Heart left ventricle (tissue), 16 donors: Measurements from ENCODE around the gene UNC119. TPM values are rescaled to one million over a fixed set of nuclear protein-coding genes. Genes with fewer than 3 reads are reported as not detected.

Source experiments
- ATAC-seq, 4 donors: fragments of 200-7000 bp; cut with Tn5 transposase; one replicate each; pipeline ENCODE4 v1.9.1; 2020 to 2022; ENCODE audit warnings: moderate library complexity in 4 of 4, mild to moderate bottlenecking in 3 of 4, moderate number of reproducible peaks in 1 of 4
- DNase-seq, 5 donors: peaks; one replicate each; pipeline ENCODE4 v3.0.0-alpha.2; 2020
- H3K27ac ChIP-seq, 12 donors: fragments of 200-600 bp; sonication (generic) in 4 of 12; one replicate each; pipeline versions ENCODE4 v1.5.0 to v1.8.0; 2016 to 2022; ENCODE audit warnings: mild to moderate bottlenecking in 2 of 12
- H3K27me3 ChIP-seq, 9 donors: fragments of 200-600 bp; sonication (generic) in 2 of 9; one replicate each; pipeline versions ENCODE4 v1.5.1 to v1.8.0; 2016 to 2022; ENCODE audit warnings: mild to moderate bottlenecking in 3 of 9
- H3K36me3 ChIP-seq, 9 donors: fragments of 200-600 bp; sonication (generic) in 2 of 9; one replicate each; pipeline versions ENCODE4 v1.5.0 to v1.8.0; 2018 to 2022; ENCODE audit warnings: mild to moderate bottlenecking in 2 of 9
- H3K4me1 ChIP-seq, 12 donors: fragments of 200-600 bp; sonication (generic) in 4 of 12; one replicate each; pipeline versions ENCODE4 v1.5.0 to v1.8.0; 2016 to 2022; ENCODE audit warnings: mild to moderate bottlenecking in 3 of 12
- H3K4me3 ChIP-seq, 12 donors: fragments of 200-600 bp; sonication (generic) in 4 of 12; one replicate each; pipeline versions ENCODE4 v1.5.0 to v1.8.0; 2017 to 2022; ENCODE audit warnings: mild to moderate bottlenecking in 9 of 12, moderate library complexity in 4 of 12
- H3K9me3 ChIP-seq, 12 donors: fragments of 200-600 bp; sonication (generic) in 4 of 12; one replicate each; pipeline versions ENCODE4 v1.5.0 to v1.8.0; 2016 to 2022; ENCODE audit warnings: mild to moderate bottlenecking in 1 of 12
- CTCF ChIP-seq, 12 donors: fragments of 200-600 bp; sonication (generic) in 4 of 12; IDR thresholded peaks; one replicate each; pipeline versions ENCODE4 v1.5.0 to v1.8.0; 2018 to 2022; ENCODE audit warnings: antibody characterized with exemption in 12 of 12, mild to moderate bottlenecking in 5 of 12
- POLR2A ChIP-seq, 2 donors: fragments of 450-650 bp; IDR thresholded peaks; one replicate each; pipeline ENCODE4 v1.6.1; 2017; ENCODE audit warnings: antibody characterized with exemption in 2 of 2, mild to moderate bottlenecking in 2 of 2, moderate library complexity in 2 of 2
- WGBS, 4 donors: extraction: QIAGEN DNeasy Blood & Tissue Kit in 2 of 4; methylation state at CpG; one replicate each; pipeline versions ENCODE4 v1.1.5 to v1.1.7; 2013 to 2018; 5-methylcytosine and 5-hydroxymethylcytosine counted together
- intact Hi-C, 10 donors: fragments of 100-400 bp; cut with DNase I; formaldehyde crosslinking; loops; one replicate each; pipeline versions ENCODE4 v1.11.1 to v1.14.2; 2022
- polyA plus RNA-seq, 2 donors: library from polyadenylated mRNA; stranded (reverse); fragments of 200-250 nt; gene quantifications; one replicate each; pipeline ENCODE4 v1.2.3, GENCODE V29; 2013
- total RNA-seq, 9 donors: library from RNA; depleted of rRNA in 2 of 9; stranded (reverse); fragments of >200 nt in 2 of 9; fragmentation: NEBNext Ultra II Directional in 3 of 9; extraction: Animal tissue kit (Norgen Biotek cat#: 25700) in 3 of 9; gene quantifications; one replicate each; pipeline versions ENCODE4 v1.1.0 to v1.2.4, GENCODE V29; 2016 to 2023
- donor health status: ischemic (EF 13 %, LVEDD 7.1; RV severe dilation, severe dysfunction).
- donor health status: healthy with polysubstance abuse.
- donor health status: DM: no; HTN: yes; CAD: no.
- donor health status: DM: no; HTN: no; CAD: no.
- donor health status: ischemic (EF 25% LVEDD 6.9; RV normal size, moderate dysfunction).
- donor health status: ischemic (EF 25% LVEDD 5.7; RV mildly dilated, moderate dysfunction).
- donor health status: healthy.
- donor health status: DM: yes; HTN: yes; CAD: no.
- donor health status: ischemic (EF 35%, LVEDD 5.7; RV mildly dilated, moderate dysfunction).
- donor health status: nonischemic (EF 11% LVEDD 7.7; RV severe dilation, severe dysfunction).
- donor health status: DM: yes; HTN: yes; CAD: no.
- donor health status: PGD.
- donor health status: ischemic (EF 29% LVEDD 5.4; RV normal size, mild dysfunction).
- donor health status: nonischemic (EF 23%, LVEDD 6.1; RV moderate dilation, normal function).

The UNC119 gene
- total and polyA plus RNA-seq, 11 donors: 12.8 to 30.7 (median 19.2) TPM

- no peak for ATAC-seq
Observed at GRCh38 chr17:28533091-28533807, 19.2 kb downstream of the UNC119 start.

GRCh38 chr17:28532050-28532960 lies 20.1 kb downstream of the UNC119 start:
- ATAC-seq: no peak
- intact Hi-C loops: loop anchor here in 1 of 10 donors (5.0 kb wide), 1 partner anchor 35 kb away; no protein-coding TSS in a partner anchor
- Histone ChIP-seq H3K4me3 (no peak overlapping the region), H3K9me3 (no peaks in the 10 kb centered on the region), H3K27ac (no peak overlapping the region), H3K4me1 (no peaks in the 10 kb centered on the region), H3K27me3 (peaks cover 0 to 6% (median 0%) of the 10 kb centered on the region in 9 donors), H3K36me3 (no peaks in the 10 kb centered on the region)
- no peak for TF ChIP-seq POLR2A (IDR thresholded peaks at IDR 0.05)
- TF ChIP-seq CTCF (IDR thresholded peaks at IDR 0.05): no peak
- DNase-seq: no peak
- 60 to 83% (median 77%) methylated on average over 3 to 7 of the region's 7 CpGs for WGBS, 4 donors

More at GRCh38 chr17:28533091-28533807, 19.2 kb downstream of the UNC119 start:
- Histone ChIP-seq H3K27ac (no peak overlapping the region), H3K9me3 (no peaks in the 10 kb centered on the region), H3K27me3 (peaks cover 0 to 6% (median 0%) of the 10 kb centered on the region in 9 donors), H3K4me3 (no peak overlapping the region), H3K36me3 (no peaks in the 10 kb centered on the region), H3K4me1 (no peaks in the 10 kb centered on the region)
- intact Hi-C loops: loop anchor here in 1 of 10 donors (5.0 kb wide), 1 partner anchor 36 kb away; no protein-coding TSS in a partner anchor
- WGBS, 4 donors: 83 to 86% (median 84%) methylated on average over 8 to 16 of the region's 16 CpGs
- DNase-seq: no peak
- TF ChIP-seq POLR2A (IDR thresholded peaks at IDR 0.05) (no peak), CTCF (IDR thresholded peaks at IDR 0.05) (no peak)

- Histone ChIP-seq H3K4me1 (no peaks in the 10 kb centered on the region), H3K4me3 (no peak overlapping the region), H3K9me3 (no peaks in the 10 kb centered on the region), H3K27ac (no peak overlapping the region), H3K27me3 (peaks cover 0 to 6% (median 0%) of the 10 kb centered on the region in 9 donors), H3K36me3 (no peaks in the 10 kb centered on the region)
- TF ChIP-seq POLR2A (IDR thresholded peaks at IDR 0.05): no peak
- TF ChIP-seq CTCF (IDR thresholded peaks at IDR 0.05): no peak
- ATAC-seq (no peak), DNase-seq (no peak)
- intact Hi-C loops: loop anchor here in 1 of 10 donors (5.0 kb wide), 1 partner anchor 34 kb away; no protein-coding TSS in a partner anchor
- 72 to 75% (median 73%) methylated on average over 6 to 7 of the region's 7 CpGs for WGBS, 4 donors
Observed at GRCh38 chr17:28530926-28531325, 21.5 kb downstream of the UNC119 start.

GRCh38 chr17:28530250-28530649 lies 22.2 kb downstream of the UNC119 start:
- TF ChIP-seq POLR2A (IDR thresholded peaks at IDR 0.05): no peak
- TF ChIP-seq CTCF (IDR thresholded peaks at IDR 0.05): no peak
- H3K36me3 ChIP-seq: no peaks in the 10 kb centered on the region
- WGBS, 4 donors: 77 to 84% (median 81%) methylated on average over 4 of the region's 4 CpGs

More at GRCh38 chr17:28530250-28530649, 22.2 kb downstream of the UNC119 start:
- intact Hi-C loops: loop anchor here in 1 of 10 donors (5.0 kb wide), 1 partner anchor 33 kb away; no protein-coding TSS in a partner anchor
- ATAC-seq: no peak
- no peaks in the 10 kb centered on the region for H3K4me1 ChIP-seq
- DNase-seq: no peak
- H3K9me3 ChIP-seq: no peaks in the 10 kb centered on the region
- H3K27ac ChIP-seq: no peak overlapping the region
- H3K4me3 ChIP-seq: no peak overlapping the region
- H3K27me3 ChIP-seq: peaks cover 0 to 6% (median 0%) of the 10 kb centered on the region in 9 donors
